SJCRH30 (cell line): ENCODE results near the gene TTC12. TPM values are rescaled to one million over a fixed set of nuclear protein-coding genes. Genes with fewer than 3 reads are reported as not detected.

Experiments
- DNase-seq, 2 experiments: peaks; one replicate each; pipeline ENCODE4 v3.0.0-alpha.2; 2015 to 2020
- H3K27ac ChIP-seq: fragments of 250-450 bp; sonication (Bioruptor Pico); 2 replicates; pipeline ENCODE4 v1.5.1; 2020; ENCODE audit warnings: mild to moderate bottlenecking, moderate library complexity
- H3K27me3 ChIP-seq: fragments of 250-450 bp; sonication (Bioruptor Pico); 2 replicates; pipeline ENCODE4 v1.5.1; 2020; ENCODE audit warnings: mild to moderate bottlenecking, moderate library complexity
- H3K36me3 ChIP-seq: fragments of 250-450 bp; sonication (Bioruptor Pico); 2 replicates; pipeline ENCODE4 v1.5.1; 2020; ENCODE audit warnings: mild to moderate bottlenecking, moderate library complexity
- H3K4me1 ChIP-seq: fragments of 250-450 bp; sonication (Bioruptor Pico); 2 replicates; pipeline ENCODE4 v1.5.1; 2020; ENCODE audit warnings: mild to moderate bottlenecking, moderate library complexity
- H3K4me3 ChIP-seq: fragments of 250-450 bp; sonication (Bioruptor Pico); 2 replicates; pipeline ENCODE4 v1.5.1; 2020; ENCODE audit warnings: mild to moderate bottlenecking, moderate library complexity
- H3K9me3 ChIP-seq: fragments of 250-450 bp; sonication (Bioruptor Pico); replicated peaks from 2 replicates; pipeline ENCODE4 v1.5.1; 2020; ENCODE audit warnings: mild to moderate bottlenecking, moderate library complexity
- total RNA-seq: library from RNA; depleted of rRNA; stranded (reverse); fragments of >200 nt; shearing (Covaris generic); gene quantifications from 2 replicates; pipeline ENCODE4 v1.2.3, GENCODE V29; 2014

Gene TTC12
- total RNA-seq, 1 experiment from 2014 or later, result not detected

- Histone ChIP-seq H3K27me3 (no peaks in the 10 kb centered on the region), H3K4me3 (no peak overlapping the region), H3K27ac (no peak overlapping the region), H3K9me3 (no peaks in the 10 kb centered on the region), H3K4me1 (no peaks in the 10 kb centered on the region), H3K36me3 (no peaks in the 10 kb centered on the region; the same call in 1 of the 2 replicates)
- no peak for DNase-seq
Observed at GRCh38 chr11:113277907-113278306, 36.5 kb upstream of the TTC12 start.

- H3K4me1 ChIP-seq, result no peaks in the 10 kb centered on the region
- no peaks in the 10 kb centered on the region for H3K27me3 ChIP-seq
- no peak overlapping the region for H3K27ac ChIP-seq
- H3K36me3 ChIP-seq, result no peaks in the 10 kb centered on the region; the same call in 1 of the 2 replicates
- H3K9me3 ChIP-seq, result no peaks in the 10 kb centered on the region
- DNase-seq, result no peak
- H3K4me3 ChIP-seq, result no peak overlapping the region
Observed at GRCh38 chr11:113278481-113278880, 35.9 kb upstream of the TTC12 start.

- no peaks in the 10 kb centered on the region for H3K9me3 ChIP-seq
Observed at GRCh38 chr11:113278925-113279324, 35.5 kb upstream of the TTC12 start.

GRCh38 chr11:113279591-113279990 lies 34.8 kb upstream of the TTC12 start:
- no peaks in the 10 kb centered on the region for H3K4me1 ChIP-seq
- H3K36me3 ChIP-seq, result no peaks in the 10 kb centered on the region; the same call in 1 of the 2 replicates
- no peak overlapping the region for H3K4me3 ChIP-seq
- no peak for DNase-seq
- H3K27ac ChIP-seq, result no peak overlapping the region
- H3K27me3 ChIP-seq, result no peaks in the 10 kb centered on the region
- H3K9me3 ChIP-seq, result no peaks in the 10 kb centered on the region

More at GRCh38 chr11:113278925-113279324, 35.5 kb upstream of the TTC12 start:
- Histone ChIP-seq H3K27me3 (no peaks in the 10 kb centered on the region), H3K4me3 (no peak overlapping the region), H3K27ac (no peak overlapping the region), H3K36me3 (no peaks in the 10 kb centered on the region; the same call in 1 of the 2 replicates), H3K4me1 (no peaks in the 10 kb centered on the region)
- no peak for DNase-seq

GRCh38 chr11:113281052-113281725 lies 33.2 kb upstream of the TTC12 start:
- H3K36me3 ChIP-seq, result no peaks in the 10 kb centered on the region; the same call in 1 of the 2 replicates
- H3K4me3 ChIP-seq, result no peak overlapping the region
- no peaks in the 10 kb centered on the region for H3K27me3 ChIP-seq
- DNase-seq, result no peak
- no peak overlapping the region for H3K27ac ChIP-seq
- no peaks in the 10 kb centered on the region for H3K9me3 ChIP-seq
- H3K4me1 ChIP-seq, result peaks cover 2% of the 10 kb centered on the region

- DNase-seq, result no peak
- Histone ChIP-seq H3K4me3 (no peak overlapping the region), H3K27me3 (no peaks in the 10 kb centered on the region), H3K36me3 (no peaks in the 10 kb centered on the region), H3K27ac (no peak overlapping the region), H3K9me3 (no peaks in the 10 kb centered on the region), H3K4me1 (peaks cover 17% of the 10 kb centered on the region)
Observed at GRCh38 chr11:113282898-113283437, 31.4 kb upstream of the TTC12 start.

GRCh38 chr11:113283881-113284280 lies 30.5 kb upstream of the TTC12 start:
- H3K4me1 ChIP-seq, result peaks cover 26% of the 10 kb centered on the region
- H3K36me3 ChIP-seq, result no peaks in the 10 kb centered on the region
- H3K9me3 ChIP-seq, result no peaks in the 10 kb centered on the region
- no peaks in the 10 kb centered on the region for H3K27me3 ChIP-seq
- H3K4me3 ChIP-seq, result no peak overlapping the region
- no peak for DNase-seq
- H3K27ac ChIP-seq, result no peak overlapping the region

- H3K4me1 ChIP-seq, result peaks cover 34% of the 10 kb centered on the region
- DNase-seq, result no peak
- no peaks in the 10 kb centered on the region for H3K27me3 ChIP-seq
- H3K27ac ChIP-seq, result peak overlapping the region; percentile 81
- H3K4me3 ChIP-seq, result no peak overlapping the region
- H3K9me3 ChIP-seq, result no peaks in the 10 kb centered on the region
- H3K36me3 ChIP-seq, result no peaks in the 10 kb centered on the region
Observed at GRCh38 chr11:113286009-113286408, 28.4 kb upstream of the TTC12 start.

- Histone ChIP-seq H3K4me1 (peaks cover 34% of the 10 kb centered on the region), H3K9me3 (no peaks in the 10 kb centered on the region), H3K27ac (peak overlapping the region; percentile 81), H3K36me3 (no peaks in the 10 kb centered on the region), H3K27me3 (no peaks in the 10 kb centered on the region), H3K4me3 (no peak overlapping the region)
- DNase-seq, result peak; percentile 85
Observed at GRCh38 chr11:113286509-113287497, 27.6 kb upstream of the TTC12 start.

- Histone ChIP-seq H3K36me3 (no peaks in the 10 kb centered on the region), H3K27ac (peak overlapping the region; percentile 81), H3K4me1 (peaks cover 34% of the 10 kb centered on the region), H3K9me3 (no peaks in the 10 kb centered on the region), H3K27me3 (no peaks in the 10 kb centered on the region), H3K4me3 (no peak overlapping the region)
- DNase-seq, result peak; percentile 20 to 66
Observed at GRCh38 chr11:113287801-113288200, 26.6 kb upstream of the TTC12 start.

- Histone ChIP-seq H3K27me3 (no peaks in the 10 kb centered on the region), H3K4me3 (no peak overlapping the region), H3K27ac (peak overlapping the region; percentile 81), H3K9me3 (no peaks in the 10 kb centered on the region), H3K36me3 (no peaks in the 10 kb centered on the region), H3K4me1 (peaks cover 34% of the 10 kb centered on the region)
- peak; percentile 22 to 45 for DNase-seq
Observed at GRCh38 chr11:113288286-113288863, 26.0 kb upstream of the TTC12 start.

- Histone ChIP-seq H3K4me3 (no peak overlapping the region), H3K27me3 (no peaks in the 10 kb centered on the region), H3K27ac (no peak overlapping the region), H3K9me3 (no peaks in the 10 kb centered on the region), H3K36me3 (no peaks in the 10 kb centered on the region), H3K4me1 (peaks cover 34% of the 10 kb centered on the region)
- DNase-seq, result peak; percentile 68 to 86
Observed at GRCh38 chr11:113289431-113290187, 24.8 kb upstream of the TTC12 start.

- no peaks in the 10 kb centered on the region for H3K9me3 ChIP-seq
- no peaks in the 10 kb centered on the region for H3K27me3 ChIP-seq
- DNase-seq, result no peak
- H3K36me3 ChIP-seq, result no peaks in the 10 kb centered on the region
- no peak overlapping the region for H3K4me3 ChIP-seq
- peaks cover 7% of the 10 kb centered on the region for H3K4me1 ChIP-seq
- H3K27ac ChIP-seq, result no peak overlapping the region
Observed at GRCh38 chr11:113293936-113294335, 20.4 kb upstream of the TTC12 start.

GRCh38 chr11:113295993-113296392 lies 18.4 kb upstream of the TTC12 start:
- Histone ChIP-seq H3K4me3 (no peak overlapping the region), H3K4me1 (no peaks in the 10 kb centered on the region), H3K36me3 (no peaks in the 10 kb centered on the region), H3K27me3 (no peaks in the 10 kb centered on the region), H3K27ac (no peak overlapping the region), H3K9me3 (no peaks in the 10 kb centered on the region)
- no peak for DNase-seq
